ENCODE data around the gene MORN5. TPM values are rescaled to one million over a fixed set of nuclear protein-coding genes. Genes with fewer than 3 reads are reported as not detected.

Gene MORN5
- total and polyA plus RNA-seq, 2 donors (not counting 1 experiment from before 2014, with no cell fraction given): not detected

DNA sequence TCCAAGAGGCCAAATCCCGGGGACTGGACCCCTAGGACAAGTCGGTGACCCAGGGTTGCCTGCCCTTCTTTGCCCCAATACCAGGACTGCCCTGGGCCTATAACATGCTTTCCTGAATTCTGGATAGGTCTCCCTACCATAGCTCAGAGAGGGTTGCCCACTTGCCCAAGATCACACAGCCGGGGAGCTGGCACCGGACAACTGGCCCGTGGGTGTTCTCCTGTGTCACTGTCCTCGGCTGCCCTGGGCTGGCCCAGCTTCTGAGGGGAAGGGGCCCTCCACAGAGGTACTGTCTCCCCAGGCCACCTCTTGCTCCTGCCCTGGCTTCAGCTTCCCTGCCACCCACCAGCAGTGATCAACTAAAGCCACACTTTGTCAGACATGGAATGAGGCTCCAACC lies 37.8 kb upstream of the MORN5 start:
- Mint-ChIP-seq H3K9me3 (ENCODE audit: insufficient read depth) (no peaks in the 10 kb centered on the region), H3K27ac (no peak overlapping the region), H3K4me1 (peaks cover 13% of the 10 kb centered on the region), H3K4me3 (no peak overlapping the region), H3K27me3 (peaks cover 34% of the 10 kb centered on the region)
- intact Hi-C loops (cut with micrococcal nuclease): loop anchor here (10.0 kb wide), 1 partner anchor 1263 kb away; no protein-coding TSS in a partner anchor
- peaks cover 0 to 29% (median 19%) of the 10 kb centered on the region in 4 experiments for H3K27me3 ChIP-seq (replicated peaks in 1 of 4; ENCODE audit: control extremely low read depth in 1 of 4, control insufficient read depth in 3 of 4, insufficient read depth in 4 of 4, low read length in 3 of 4)
- H3K36me3 ChIP-seq (replicated peaks in 1 of 2; ENCODE audit: control extremely low read depth in 1 of 2, control insufficient read depth in 1 of 2, extremely low read depth in 1 of 2, insufficient read depth in 2 of 2, low read length in 1 of 2): no peaks in the 10 kb centered on the region
- H3K4me1 ChIP-seq (ENCODE audit: control insufficient read depth in 2 of 2, insufficient read depth in 2 of 2, low read length in 2 of 2): peaks cover 16 to 23% of the 10 kb centered on the region in 2 donors
- ATAC-seq (ENCODE audit: low read depth) (no peak), DNase-seq (no peak)
- TF ChIP-seq, protein P1, sequence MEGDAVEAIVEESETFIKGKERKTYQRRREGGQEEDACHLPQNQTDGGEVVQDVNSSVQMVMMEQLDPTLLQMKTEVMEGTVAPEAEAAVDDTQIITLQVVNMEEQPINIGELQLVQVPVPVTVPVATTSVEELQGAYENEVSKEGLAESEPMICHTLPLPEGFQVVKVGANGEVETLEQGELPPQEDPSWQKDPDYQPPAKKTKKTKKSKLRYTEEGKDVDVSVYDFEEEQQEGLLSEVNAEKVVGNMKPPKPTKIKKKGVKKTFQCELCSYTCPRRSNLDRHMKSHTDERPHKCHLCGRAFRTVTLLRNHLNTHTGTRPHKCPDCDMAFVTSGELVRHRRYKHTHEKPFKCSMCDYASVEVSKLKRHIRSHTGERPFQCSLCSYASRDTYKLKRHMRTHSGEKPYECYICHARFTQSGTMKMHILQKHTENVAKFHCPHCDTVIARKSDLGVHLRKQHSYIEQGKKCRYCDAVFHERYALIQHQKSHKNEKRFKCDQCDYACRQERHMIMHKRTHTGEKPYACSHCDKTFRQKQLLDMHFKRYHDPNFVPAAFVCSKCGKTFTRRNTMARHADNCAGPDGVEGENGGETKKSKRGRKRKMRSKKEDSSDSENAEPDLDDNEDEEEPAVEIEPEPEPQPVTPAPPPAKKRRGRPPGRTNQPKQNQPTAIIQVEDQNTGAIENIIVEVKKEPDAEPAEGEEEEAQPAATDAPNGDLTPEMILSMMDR (IDR thresholded peaks at IDR 0.05): no peak
- no peak for TF ChIP-seq EZH2 (IDR thresholded peaks at IDR 0.05; ENCODE audit: borderline replicate concordance, insufficient read depth, low read depth, low read length, poor library complexity, severe bottlenecking)
- H3K27ac ChIP-seq (ENCODE audit: low read length in 2 of 2): no peak overlapping the region
- H3K79me2 ChIP-seq (ENCODE audit: control insufficient read depth, insufficient read depth, low read length): no peaks in the 10 kb centered on the region
- no peak overlapping the region for H3K9ac ChIP-seq (ENCODE audit: low read length)
- peaks cover 0 to 15% (median 0%) of the 10 kb centered on the region in 3 donors for H3K9me3 ChIP-seq (ENCODE audit: control extremely low read depth in 1 of 3, control insufficient read depth in 2 of 3, insufficient read depth in 1 of 3, low read length in 2 of 3)
- H2AFZ ChIP-seq (ENCODE audit: insufficient read depth, low read depth, low read length, poor library complexity, severe bottlenecking): no peak overlapping the region
- 86% methylated on average over 6 of the region's 6 CpGs for WGBS (ENCODE audit: insufficient coverage)
- H3K4me3 ChIP-seq (ENCODE audit: control extremely low read depth in 1 of 5, extremely low read depth in 1 of 5, insufficient read depth in 1 of 5, low read depth in 2 of 5, low read length in 4 of 5): no peak overlapping the region
- no peaks in the 10 kb centered on the region for H4K20me1 ChIP-seq (ENCODE audit: control insufficient read depth, insufficient read depth, low read length, poor library complexity, severe bottlenecking)
- no peak overlapping the region for H3K4me2 ChIP-seq (replicated peaks; ENCODE audit: low read depth, low read length, poor library complexity, severe bottlenecking)
- ChIA-PET POLR2A (no interaction called here), CTCF (interaction anchor here (0.6 to 15.1 kb wide), 16 partner anchors 9 to 689 kb away, joined by 3 to 323 read pairs (median 4); no protein-coding TSS in a partner anchor)

DNA sequence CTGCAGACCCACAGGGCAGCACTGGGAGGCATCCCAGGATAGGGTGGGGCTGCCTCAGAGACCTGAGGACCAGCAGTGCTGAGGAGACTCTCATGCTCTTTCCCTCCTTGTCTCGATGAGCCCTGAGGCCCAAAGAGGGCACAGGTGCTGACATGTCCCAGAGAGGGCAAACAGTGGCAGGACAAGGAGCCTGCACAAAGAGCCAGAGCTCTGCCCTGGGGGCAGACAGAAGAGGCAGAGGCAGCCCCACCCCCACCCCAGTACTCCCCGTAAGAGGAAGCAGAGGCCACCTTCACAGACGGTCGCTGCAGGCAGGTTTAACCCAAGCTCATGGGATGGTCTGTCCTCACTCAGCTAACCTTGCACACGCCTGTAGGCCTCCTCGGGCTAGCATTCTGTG lies 37.2 kb upstream of the MORN5 start:
- Histone ChIP-seq H3K9me3 (ENCODE audit: control extremely low read depth in 1 of 3, control insufficient read depth in 2 of 3, insufficient read depth in 1 of 3, low read length in 2 of 3) (peaks cover 0 to 10% (median 0%) of the 10 kb centered on the region in 3 donors), H3K27me3 (replicated peaks in 1 of 4; ENCODE audit: control extremely low read depth in 1 of 4, control insufficient read depth in 3 of 4, insufficient read depth in 4 of 4, low read length in 3 of 4) (peaks cover 0 to 34% (median 21%) of the 10 kb centered on the region in 4 experiments), H3K4me3 (ENCODE audit: control extremely low read depth in 1 of 5, extremely low read depth in 1 of 5, insufficient read depth in 1 of 5, low read depth in 2 of 5, low read length in 4 of 5) (no peak overlapping the region), H3K9ac (ENCODE audit: low read length) (no peak overlapping the region), H3K4me1 (ENCODE audit: control insufficient read depth in 2 of 2, insufficient read depth in 2 of 2, low read length in 2 of 2) (peaks cover 17 to 26% of the 10 kb centered on the region in 2 donors), H3K79me2 (ENCODE audit: control insufficient read depth, insufficient read depth, low read length) (no peaks in the 10 kb centered on the region), H3K4me2 (replicated peaks; ENCODE audit: low read depth, low read length, poor library complexity, severe bottlenecking) (no peak overlapping the region), H3K27ac (ENCODE audit: low read length in 2 of 2) (no peak overlapping the region), H4K20me1 (ENCODE audit: control insufficient read depth, insufficient read depth, low read length, poor library complexity, severe bottlenecking) (no peaks in the 10 kb centered on the region), H2AFZ (ENCODE audit: insufficient read depth, low read depth, low read length, poor library complexity, severe bottlenecking) (peak overlapping the region; percentile 1), H3K36me3 (replicated peaks in 1 of 2; ENCODE audit: control extremely low read depth in 1 of 2, control insufficient read depth in 1 of 2, extremely low read depth in 1 of 2, insufficient read depth in 2 of 2, low read length in 1 of 2) (no peaks in the 10 kb centered on the region)
- ATAC-seq (ENCODE audit: low read depth): no peak
- intact Hi-C loops (cut with micrococcal nuclease): loop anchor here (10.0 kb wide), 1 partner anchor 1262 kb away; no protein-coding TSS in a partner anchor
- WGBS (ENCODE audit: insufficient coverage): 45% methylated on average over 4 of the region's 6 CpGs
- Mint-ChIP-seq H3K4me1 (peaks cover 13% of the 10 kb centered on the region), H3K27me3 (peaks cover 38% of the 10 kb centered on the region), H3K27ac (no peak overlapping the region), H3K4me3 (no peak overlapping the region), H3K9me3 (ENCODE audit: insufficient read depth) (no peaks in the 10 kb centered on the region)
- ChIA-PET CTCF (interaction anchor here (0.6 to 15.1 kb wide), 15 partner anchors 9 to 572 kb away, joined by 3 to 323 read pairs (median 4); no protein-coding TSS in a partner anchor), POLR2A (no interaction called here)
- no peak for DNase-seq
- TF ChIP-seq EZH2 (IDR thresholded peaks at IDR 0.05; ENCODE audit: borderline replicate concordance, insufficient read depth, low read depth, low read length, poor library complexity, severe bottlenecking): no peak
- TF ChIP-seq, protein P1 (IDR thresholded peaks at IDR 0.05): no peak
